ENCODE results near the gene SGCA. TPM values are rescaled to one million over a fixed set of nuclear protein-coding genes. Genes with fewer than 3 reads are reported as not detected.

Gene SGCA
- polyA plus RNA-seq, 1 donor from 2014 or later: 0.43 TPM

GRCh38 chr17:50207792-50208567, 42.2 kb downstream of the SGCA start:
- no peak overlapping the region for H3K9ac ChIP-seq (ENCODE audit: low read length)
- no peak overlapping the region for H3K4me2 ChIP-seq (ENCODE audit: low read length)
- no peak for TF ChIP-seq EP300 (conservative IDR thresholded peaks at IDR 0.05; ENCODE audit: poor library complexity, severe bottlenecking)
- TF ChIP-seq REST (IDR thresholded peaks at IDR 0.05; ENCODE audit: borderline replicate concordance): no peak
- TF ChIP-seq CTCF (IDR thresholded peaks at IDR 0.05; ENCODE audit: poor library complexity, severe bottlenecking): no peak
- TF ChIP-seq TAF1 (IDR thresholded peaks at IDR 0.05; ENCODE audit: low read depth): no peak
- no peaks in the 10 kb centered on the region for H3F3A ChIP-seq (ENCODE audit: insufficient read depth, low read length, poor library complexity, severe bottlenecking)
- H2AFZ ChIP-seq (ENCODE audit: low read depth, low read length): no peak overlapping the region
- no peaks in the 10 kb centered on the region for H3K79me2 ChIP-seq (replicated peaks; ENCODE audit: insufficient read depth, low read length)
- H4K20me1 ChIP-seq (ENCODE audit: insufficient read depth): no peaks in the 10 kb centered on the region
- no peaks in the 10 kb centered on the region for H3K9me2 ChIP-seq (ENCODE audit: insufficient read depth, low read length)
- H3K36me3 ChIP-seq (ENCODE audit: insufficient read depth, low read length): no peaks in the 10 kb centered on the region
- H3K27ac ChIP-seq (ENCODE audit: low read length): no peak overlapping the region
- no peaks in the 10 kb centered on the region for H3K9me3 ChIP-seq (ENCODE audit: low read length)
- H3K27me3 ChIP-seq (ENCODE audit: insufficient read depth, low read depth, low read length): peaks cover 4% of the 10 kb centered on the region
- no peak overlapping the region for H3K4me3 ChIP-seq (ENCODE audit: low read length)

GRCh38 chr17:50208611-50209061, 42.8 kb downstream of the SGCA start:
- Histone ChIP-seq H3K9me2 (ENCODE audit: insufficient read depth, low read length) (no peaks in the 10 kb centered on the region), H3F3A (ENCODE audit: insufficient read depth, low read length, poor library complexity, severe bottlenecking) (no peaks in the 10 kb centered on the region), H3K79me2 (replicated peaks; ENCODE audit: insufficient read depth, low read length) (no peaks in the 10 kb centered on the region), H3K9ac (ENCODE audit: low read length) (no peak overlapping the region), H3K27ac (ENCODE audit: low read length) (no peak overlapping the region), H4K20me1 (ENCODE audit: insufficient read depth) (no peaks in the 10 kb centered on the region), H3K9me3 (ENCODE audit: low read length) (no peaks in the 10 kb centered on the region), H3K4me2 (ENCODE audit: low read length) (no peak overlapping the region), H2AFZ (ENCODE audit: low read depth, low read length) (no peak overlapping the region), H3K27me3 (ENCODE audit: insufficient read depth, low read depth, low read length) (no peaks in the 10 kb centered on the region), H3K4me3 (ENCODE audit: low read length) (no peak overlapping the region), H3K36me3 (ENCODE audit: insufficient read depth, low read length) (no peaks in the 10 kb centered on the region)
- no peak for TF ChIP-seq TAF1 (IDR thresholded peaks at IDR 0.05; ENCODE audit: low read depth)
- TF ChIP-seq REST (IDR thresholded peaks at IDR 0.05; ENCODE audit: borderline replicate concordance): no peak
